HG02623 (cell line): ENCODE measurements around the gene GTF2E1.
"Not testable (repeated sequence)": the region's sequence is repeated elsewhere in the genome, so short reads cannot be mapped to it uniquely, and the experiment has no call there.

Experiments used
- ATAC-seq: cut with Tn5 transposase; IDR thresholded peaks from one replicate; pipeline ENCODE4 v1.9.1; 2021; ENCODE audit warnings: moderate library complexity; ENCODE audit not compliant: unreplicated experiment

Gene GTF2E1

GRCh38 chr3:120742198-120742848 lies at the start of gene GTF2E1, which contains the start of gene RABL3:
GTF2E1 (plus strand) TSS chr3:120742744; CDS start chr3:120750553, 7,809 bp downstream.
RABL3 (minus strand) TSS chr3:120742516; CDS start chr3:120742507, 9 bp downstream.
- peak; percentile 99 for ATAC-seq

DNA sequence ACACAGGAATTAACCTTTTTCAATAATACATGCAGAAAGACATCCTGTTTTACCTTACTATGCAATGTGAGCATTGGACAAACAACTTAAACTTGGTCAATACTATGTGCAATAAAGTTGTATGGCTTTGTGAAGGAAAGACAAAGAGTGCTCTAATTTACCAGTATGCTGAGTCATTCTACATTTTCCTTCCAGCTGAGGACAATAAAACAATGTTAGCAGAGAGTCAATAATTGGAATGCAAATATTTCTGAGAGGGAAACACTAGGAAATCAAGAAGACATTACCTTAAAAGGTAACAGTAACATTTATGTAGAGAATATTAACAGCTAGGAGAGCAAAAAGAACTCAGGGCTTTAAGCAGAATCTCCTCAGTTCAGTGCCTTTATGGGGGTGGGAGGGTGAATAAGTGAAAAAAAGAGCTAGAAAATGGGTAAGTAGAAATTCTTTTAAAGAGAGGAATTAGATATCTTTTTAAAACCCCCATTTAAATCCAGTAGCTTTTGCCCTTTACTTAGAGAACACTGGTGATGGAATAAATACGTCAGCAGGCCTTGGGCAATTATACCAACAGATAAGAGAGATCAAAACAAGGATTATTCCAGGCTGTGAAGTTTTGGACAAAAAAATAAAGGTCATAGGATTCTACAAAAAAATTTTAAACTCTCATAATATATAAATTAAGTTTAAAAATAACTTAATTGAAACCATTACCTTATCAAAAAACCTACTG lies 48.9 kb upstream of the GTF2E1 start:
- no peak for ATAC-seq

DNA sequence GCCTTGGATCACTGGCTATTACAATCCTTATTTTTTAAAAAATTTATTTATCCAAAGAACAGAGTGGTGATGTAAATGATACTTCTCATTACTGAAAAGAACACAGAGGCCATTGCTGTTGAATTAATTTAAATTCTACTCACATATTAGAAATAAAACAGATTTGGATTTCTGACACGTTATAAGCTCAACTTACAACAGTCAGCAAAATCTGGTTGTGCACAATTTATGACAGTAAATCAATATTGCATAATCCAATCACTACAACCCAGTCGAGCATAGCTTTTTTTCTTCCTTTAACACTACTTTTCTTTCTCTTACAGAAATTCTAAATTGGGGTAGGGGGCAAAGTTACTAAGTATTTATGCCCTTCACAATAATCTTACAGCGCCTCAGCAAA lies 43.2 kb upstream of the GTF2E1 start:
- no peak for ATAC-seq

GRCh38 chr3:120705884-120706582 lies 36.5 kb upstream of the GTF2E1 start:
- ATAC-seq, result no peak

GRCh38 chr3:120706950-120707349 lies 35.6 kb upstream of the GTF2E1 start:
- no peak for ATAC-seq

DNA sequence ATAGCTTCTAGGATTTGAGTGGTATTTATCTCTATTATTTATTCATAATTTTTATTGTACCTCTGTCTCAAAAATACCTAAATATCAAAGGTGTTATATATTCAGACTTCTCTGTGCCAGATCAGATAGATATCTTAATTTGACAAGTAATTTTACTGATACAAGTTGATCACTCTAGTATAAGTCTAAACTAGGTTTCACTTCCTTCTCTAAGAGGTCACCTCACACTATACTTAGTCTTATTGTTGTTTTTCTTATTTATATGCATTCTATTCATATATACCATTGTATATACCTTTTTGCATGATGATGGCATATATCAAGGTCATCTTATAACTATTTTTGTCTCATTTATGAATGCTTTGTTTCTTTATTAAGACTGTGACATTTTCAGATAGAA lies 34.1 kb upstream of the GTF2E1 start:
- peak; percentile 80 for ATAC-seq

- no peak for ATAC-seq
Measured at GRCh38 chr3:120710369-120710768, 32.2 kb upstream of the GTF2E1 start.

- ATAC-seq, result no peak
Measured at GRCh38 chr3:120713262-120713661, 29.3 kb upstream of the GTF2E1 start.

GRCh38 chr3:120719167-120719834 lies 23.2 kb upstream of the GTF2E1 start:
- ATAC-seq, result not testable (repeated sequence)

DNA sequence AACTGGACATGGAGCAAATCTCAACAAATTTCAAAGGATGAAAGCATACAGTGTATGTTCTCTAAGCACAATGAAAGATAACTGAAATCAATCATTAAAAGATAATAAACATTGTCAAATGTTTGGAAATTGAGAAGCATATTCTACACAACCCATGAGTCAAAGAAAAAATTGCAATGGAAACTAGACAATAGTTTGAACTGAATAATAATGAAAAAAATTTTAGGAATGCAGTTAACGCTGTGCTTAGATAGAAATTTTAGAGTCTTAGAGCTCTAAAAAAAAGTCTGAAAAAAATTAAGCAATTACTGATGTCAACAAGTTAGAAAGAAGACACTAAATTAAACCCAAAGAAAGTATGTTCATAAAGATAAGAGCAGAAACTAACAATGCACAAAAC lies 15.8 kb upstream of the GTF2E1 start:
- no peak for ATAC-seq

GRCh38 chr3:120730576-120731542 lies 11.7 kb upstream of the GTF2E1 start:
- ATAC-seq, result no peak

DNA sequence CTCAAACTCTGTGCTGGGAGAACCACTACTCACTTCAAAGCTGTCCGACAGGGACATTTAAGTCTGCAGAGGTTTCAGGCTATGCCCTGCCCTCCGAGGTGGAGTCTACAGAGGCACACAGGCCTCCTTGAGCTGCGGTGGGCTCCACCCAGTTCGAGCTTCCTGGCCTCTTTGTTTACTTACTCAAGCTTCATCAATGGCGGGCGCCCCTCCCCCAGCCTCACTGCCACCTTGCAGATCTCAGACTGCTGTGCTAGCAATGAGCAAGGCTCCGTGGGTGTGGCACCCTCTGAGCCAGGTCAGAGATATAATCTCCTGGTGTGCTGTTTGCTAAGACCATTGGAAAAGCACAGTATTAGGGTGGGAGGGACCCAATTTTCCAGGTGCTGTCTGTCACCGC lies 4.5 kb upstream of the GTF2E1 start:
- not testable (repeated sequence) for ATAC-seq

- ATAC-seq, result no peak
Measured at GRCh38 chr3:120741320-120741719, 1.2 kb upstream of the GTF2E1 start.

DNA sequence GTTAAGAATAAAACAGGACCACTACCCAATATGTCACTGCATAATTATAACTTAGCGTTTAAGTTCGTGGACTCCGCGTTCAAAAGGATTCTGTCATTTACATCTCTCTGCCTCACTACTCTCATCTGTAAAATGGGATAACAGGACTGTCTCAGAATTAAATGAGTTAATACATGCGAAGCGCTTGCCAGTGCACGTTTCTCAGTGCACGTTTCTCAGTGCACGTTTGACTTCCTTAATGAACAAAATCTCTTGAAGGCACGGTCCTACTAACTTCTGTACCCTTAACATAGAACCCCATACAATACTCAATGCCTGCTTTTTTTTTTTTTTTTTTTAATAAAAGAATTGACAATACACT lies 727 bp upstream of the GTF2E1 start:
- ATAC-seq, result no peak

DNA sequence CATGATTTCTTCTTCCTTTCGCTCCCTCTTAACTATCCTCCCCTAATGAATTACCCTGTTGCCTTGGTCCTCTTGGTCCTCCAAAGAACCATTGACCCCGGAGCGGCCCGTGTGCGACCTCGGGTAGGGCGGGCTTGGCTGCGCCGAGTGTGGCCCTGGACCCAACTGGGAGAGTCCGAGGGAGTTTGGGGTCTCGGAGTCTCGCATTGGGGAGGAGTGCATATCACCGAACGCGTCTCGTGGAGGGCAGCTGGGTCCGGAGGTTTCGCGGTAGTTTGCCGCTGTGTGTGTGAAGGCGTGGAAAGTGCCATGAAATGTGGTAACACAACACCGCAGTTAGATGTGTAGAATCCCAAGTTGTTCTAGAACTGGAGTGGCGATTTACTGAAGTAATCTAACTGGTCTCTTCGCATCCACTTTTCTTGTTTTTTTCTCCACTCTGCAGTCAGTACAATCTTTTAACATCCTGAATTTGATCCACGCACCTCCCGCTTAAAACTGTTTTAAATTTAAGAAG lies 363 bp downstream of the GTF2E1 start:
- ATAC-seq, result peak; percentile 11

DNA sequence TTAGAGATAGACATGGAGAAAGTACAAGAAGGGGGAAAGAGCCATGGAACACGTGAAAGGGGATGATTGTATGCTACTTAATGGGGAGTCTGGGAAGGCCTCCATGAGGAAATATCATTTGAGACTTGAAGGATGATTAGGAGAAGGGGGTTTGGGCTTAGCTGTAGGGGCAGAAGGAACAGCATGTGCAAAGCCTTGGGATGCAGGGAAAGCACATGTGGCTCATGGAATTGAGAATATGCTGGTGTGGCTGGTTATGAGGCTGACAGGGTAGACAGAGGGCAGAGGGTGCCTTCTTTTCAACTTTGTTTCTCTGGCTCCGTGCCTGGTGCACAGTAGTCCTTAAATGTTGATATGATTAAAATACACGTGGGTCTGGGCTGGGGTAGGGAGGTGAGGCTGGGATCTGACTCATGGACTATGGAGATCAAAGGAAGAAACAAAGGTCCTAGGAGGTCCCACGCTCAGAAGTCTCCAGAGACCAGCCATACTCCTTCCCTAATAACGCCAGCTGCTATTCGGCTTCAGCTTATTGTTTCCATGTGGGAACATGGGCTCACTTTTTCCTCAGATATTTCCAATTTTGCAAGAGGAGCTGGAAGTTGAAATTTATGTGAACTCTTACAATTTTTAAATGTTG lies 1.1 kb downstream of the GTF2E1 start:
- ATAC-seq, result no peak

GRCh38 chr3:120745466-120745865 lies 2.9 kb downstream of the GTF2E1 start:
- ATAC-seq, result no peak

GRCh38 chr3:120749843-120750242 lies 7.3 kb downstream of the GTF2E1 start:
- peak; percentile 68 for ATAC-seq

DNA sequence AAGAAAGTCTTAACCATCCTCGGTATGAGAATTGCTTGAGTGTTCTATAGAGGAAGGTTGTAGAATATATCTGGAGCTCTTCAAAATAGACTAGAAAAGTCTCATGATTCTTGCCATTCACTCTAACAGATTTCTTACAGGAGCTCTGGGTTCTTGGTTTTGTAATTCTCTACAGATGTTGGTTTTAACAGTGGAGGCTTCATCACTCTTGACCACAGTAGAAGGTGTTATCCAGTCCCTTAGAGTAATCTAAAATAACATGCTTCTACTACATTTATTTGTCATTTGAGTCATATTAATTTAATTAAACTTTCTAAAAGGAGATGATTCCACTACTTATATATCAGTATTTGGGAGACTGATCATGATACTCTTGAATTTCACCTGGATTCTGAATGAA lies 9.7 kb downstream of the GTF2E1 start:
- no peak for ATAC-seq

GRCh38 chr3:120752865-120753264 lies 10.3 kb downstream of the GTF2E1 start:
- no peak for ATAC-seq
